ENCODE measurements around the gene CCDC138.

DNA sequence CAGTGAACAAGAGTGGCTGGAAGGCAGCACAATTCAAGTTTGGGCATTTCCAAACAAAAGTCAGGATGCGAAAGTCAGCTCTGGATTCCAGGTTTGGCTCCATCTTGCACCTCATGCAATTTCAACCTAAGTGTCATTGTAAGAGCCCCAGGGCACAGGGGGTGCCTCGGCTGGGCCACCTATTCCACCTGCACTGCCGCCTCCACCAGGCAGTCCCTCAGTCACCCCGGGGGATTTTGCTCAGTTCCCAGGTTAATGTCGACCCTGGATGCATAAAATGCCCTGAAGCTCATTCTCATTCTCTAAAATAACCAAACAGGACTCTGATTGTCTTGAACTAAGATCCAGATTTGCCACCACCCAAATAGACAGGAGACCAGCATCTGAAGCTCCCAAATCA, 124.8 kb downstream of the CCDC138 start:
- TF ChIP-seq, protein P1, sequence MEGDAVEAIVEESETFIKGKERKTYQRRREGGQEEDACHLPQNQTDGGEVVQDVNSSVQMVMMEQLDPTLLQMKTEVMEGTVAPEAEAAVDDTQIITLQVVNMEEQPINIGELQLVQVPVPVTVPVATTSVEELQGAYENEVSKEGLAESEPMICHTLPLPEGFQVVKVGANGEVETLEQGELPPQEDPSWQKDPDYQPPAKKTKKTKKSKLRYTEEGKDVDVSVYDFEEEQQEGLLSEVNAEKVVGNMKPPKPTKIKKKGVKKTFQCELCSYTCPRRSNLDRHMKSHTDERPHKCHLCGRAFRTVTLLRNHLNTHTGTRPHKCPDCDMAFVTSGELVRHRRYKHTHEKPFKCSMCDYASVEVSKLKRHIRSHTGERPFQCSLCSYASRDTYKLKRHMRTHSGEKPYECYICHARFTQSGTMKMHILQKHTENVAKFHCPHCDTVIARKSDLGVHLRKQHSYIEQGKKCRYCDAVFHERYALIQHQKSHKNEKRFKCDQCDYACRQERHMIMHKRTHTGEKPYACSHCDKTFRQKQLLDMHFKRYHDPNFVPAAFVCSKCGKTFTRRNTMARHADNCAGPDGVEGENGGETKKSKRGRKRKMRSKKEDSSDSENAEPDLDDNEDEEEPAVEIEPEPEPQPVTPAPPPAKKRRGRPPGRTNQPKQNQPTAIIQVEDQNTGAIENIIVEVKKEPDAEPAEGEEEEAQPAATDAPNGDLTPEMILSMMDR (conservative IDR thresholded peaks at IDR 0.05; ENCODE audit: low read depth, low read length): no peak
- no peak for TF ChIP-seq EZH2 (IDR thresholded peaks at IDR 0.05; ENCODE audit: borderline replicate concordance, low read depth, low read length, poor library complexity, severe bottlenecking)
